AG20443 (cell line): Measurements from ENCODE around the gene NR2C1.

ENCODE experiments used
- DNase-seq: peaks from one replicate; pipeline ENCODE4 v3.0.0; 2012; ENCODE audit warnings: low spot score, mixed read lengths

Gene NR2C1

DNA sequence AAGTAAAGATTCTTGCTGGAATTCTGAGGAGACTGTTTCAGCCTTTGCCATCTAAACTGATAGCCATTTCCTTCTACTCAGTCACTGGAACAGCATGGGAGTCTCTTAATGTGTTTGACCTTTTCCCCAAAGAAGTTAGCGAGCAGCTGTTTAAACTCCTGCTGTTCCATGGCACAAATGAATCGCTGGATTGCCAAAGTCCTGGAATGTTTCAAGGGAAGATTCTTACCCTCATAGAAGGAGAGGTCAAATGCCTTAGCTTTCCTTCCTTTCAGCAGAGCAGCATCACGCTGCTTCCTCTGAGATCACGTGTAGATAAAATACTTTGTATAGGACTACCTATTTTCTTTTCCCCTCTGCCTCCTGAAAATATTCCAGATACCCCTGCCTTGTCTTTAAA is 10.5 kb upstream of the NR2C1 start:
- DNase-seq = peak; percentile 51

DNA sequence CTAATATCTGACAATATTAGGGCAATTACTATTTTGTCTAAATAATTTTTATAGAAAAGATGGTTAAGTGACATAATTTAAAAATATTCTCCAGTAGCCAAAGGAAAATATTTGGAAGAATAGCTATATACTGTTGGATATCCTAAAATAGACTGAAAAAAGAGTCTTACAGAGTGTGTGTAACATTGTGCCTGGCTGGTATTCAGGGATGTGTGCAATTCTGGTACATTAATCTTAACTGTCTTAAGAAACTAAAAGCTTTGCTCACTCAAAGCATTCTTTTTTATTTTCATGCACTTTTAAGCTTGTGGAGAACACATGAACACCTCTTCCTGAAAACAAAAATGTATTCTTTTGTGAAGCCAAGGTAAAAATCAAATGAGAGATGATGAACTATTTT is 10.1 kb upstream of the NR2C1 start:
- no peak for DNase-seq

DNA sequence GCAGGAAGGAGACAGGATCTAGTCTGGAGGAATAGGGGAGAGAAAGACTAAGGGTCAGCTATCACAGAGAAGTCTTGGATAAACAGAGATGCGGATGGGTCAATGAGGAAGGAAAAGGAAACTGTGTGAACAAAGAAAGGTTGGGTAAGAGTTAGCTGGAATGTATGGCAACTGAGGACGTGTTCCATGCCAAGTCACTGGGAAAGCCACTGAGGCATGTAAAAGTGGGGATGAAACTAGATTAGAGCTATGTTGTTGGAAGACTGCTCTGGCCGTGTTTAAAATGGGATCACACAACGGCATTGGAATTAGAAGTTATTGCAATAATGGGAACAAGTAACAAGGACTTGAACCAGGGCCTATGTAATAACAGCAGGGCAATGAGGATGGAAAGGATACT is 3.9 kb upstream of the NR2C1 start:
- no peak for DNase-seq

DNA sequence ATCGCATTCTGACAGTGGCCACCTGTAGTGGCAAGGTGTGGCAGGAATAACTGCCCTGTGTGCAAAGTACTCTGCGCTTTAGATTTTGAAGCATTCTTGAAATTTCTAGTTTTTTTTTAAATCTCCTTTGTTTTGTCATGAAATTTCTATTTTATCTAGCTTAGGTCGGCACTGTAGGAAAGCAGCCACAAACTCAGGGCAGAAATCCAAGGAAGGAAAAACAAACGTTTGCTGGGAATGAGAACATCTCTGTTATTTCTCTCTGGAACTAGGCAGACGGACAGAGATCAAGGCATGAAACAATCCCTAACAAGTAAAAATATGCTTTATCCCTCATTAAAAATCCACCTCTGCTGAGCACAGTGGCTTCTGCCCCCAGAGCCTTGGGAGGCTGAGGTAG is 1.3 kb upstream of the NR2C1 start:
- DNase-seq = no peak

DNA sequence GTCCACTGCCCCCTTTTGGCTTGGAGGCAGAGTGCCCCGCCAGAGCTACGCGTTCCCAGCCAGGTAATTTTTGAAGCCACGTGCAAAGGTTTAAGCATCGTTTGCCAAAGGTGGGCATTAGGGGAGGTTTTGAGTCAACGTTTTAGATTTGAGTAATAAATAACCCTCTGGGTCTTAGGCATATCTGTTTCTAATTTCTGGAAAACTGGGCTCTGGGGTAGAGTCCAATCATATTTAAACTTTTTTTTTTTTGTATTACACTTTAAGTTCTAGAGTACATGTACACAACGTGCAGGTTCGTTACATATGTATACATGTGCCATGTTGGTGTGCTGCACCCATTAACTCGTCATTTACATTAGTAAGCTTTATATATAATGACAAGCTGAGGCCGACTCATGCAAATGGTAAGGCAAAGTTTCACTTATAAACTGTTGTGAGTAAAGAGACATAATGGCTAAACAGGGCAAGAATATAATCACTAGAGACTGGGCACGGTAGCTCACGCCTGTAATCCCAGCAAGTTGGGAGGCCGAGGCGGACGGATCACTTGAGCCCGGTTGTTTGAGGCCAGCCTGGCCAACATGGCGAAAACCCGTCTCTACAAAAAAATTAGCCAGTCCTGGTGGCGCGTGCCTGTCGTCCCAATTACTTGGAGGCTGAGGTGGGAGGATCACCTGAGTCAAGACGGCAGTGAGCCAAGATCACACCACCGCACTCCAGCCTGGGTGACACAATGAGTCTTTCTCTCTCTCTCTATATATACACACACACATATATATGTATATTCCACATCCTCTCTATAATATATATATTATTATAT is 491 bp upstream of the NR2C1 start:
- DNase-seq = no peak

DNA sequence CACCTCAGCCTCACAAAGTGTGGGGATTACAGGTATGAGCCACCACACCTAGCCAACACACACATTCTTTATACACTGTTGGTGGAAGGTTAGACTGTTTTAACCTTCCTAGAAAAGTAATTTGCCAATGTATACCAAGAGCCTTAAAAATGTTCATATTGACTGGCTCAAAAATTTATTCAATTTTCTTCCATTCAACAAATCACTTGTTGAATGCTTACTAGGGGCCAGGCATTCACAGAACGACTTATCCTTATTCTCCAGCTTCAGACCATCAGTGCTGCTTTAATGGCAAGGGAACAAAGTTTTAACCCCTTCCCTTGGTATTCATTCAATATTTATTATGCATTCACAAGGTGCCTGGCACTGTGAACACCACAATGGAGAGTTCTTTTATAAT is 3.0 kb downstream of the NR2C1 start:
- no peak for DNase-seq

DNA sequence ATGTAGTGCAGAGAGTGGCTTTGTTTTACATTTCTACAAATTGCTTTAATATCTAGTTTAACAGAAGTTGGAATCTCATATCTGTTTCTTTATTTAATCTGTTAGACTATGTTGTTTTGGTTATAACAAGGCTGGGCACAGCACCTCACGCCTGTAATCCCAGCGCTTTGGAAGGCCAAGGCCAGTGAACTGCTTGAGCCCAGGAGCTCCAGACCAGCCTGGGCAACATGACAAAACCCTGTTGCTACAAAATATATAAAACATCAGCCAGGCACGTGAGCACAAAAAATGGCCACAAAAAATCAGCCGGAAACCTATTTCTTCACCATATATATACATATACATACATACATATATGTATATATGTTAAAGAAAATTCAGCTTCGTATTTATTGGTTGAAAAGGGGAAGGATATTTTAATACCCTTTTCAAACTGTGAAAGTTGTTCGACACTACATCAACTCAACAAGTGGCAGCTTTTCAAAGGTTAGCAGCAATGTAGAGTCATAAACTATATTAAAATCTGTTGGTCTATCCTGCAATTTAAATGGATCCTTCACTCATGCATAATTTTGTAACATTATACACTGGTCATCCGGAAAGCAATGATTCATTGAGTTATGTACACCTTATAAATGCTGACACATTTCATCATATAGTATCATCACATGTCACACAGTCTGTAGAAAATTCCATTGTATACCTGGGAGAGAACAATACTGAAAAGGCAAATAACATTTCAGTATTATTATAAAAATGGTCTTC is 7.1 kb downstream of the NR2C1 start:
- no peak for DNase-seq

DNA sequence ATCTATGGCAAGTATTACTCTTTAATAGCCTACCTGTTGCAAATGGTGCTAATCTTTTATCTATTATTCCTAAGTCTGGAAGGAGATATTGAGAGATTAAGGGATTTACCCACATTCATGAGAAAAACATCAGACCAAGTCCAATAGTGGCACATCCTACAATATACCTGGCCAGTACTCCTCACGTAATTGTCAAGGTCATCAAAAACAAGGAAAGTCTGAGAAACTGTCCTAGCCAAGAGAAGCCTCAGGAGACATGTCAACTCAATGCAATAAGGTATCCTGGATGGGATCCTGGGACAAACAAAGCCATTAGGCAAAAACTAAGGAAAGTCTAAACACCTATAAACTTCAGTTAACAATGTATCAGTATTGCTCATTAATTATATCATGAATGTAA is 12.5 kb downstream of the NR2C1 start:
- no peak for DNase-seq

DNA sequence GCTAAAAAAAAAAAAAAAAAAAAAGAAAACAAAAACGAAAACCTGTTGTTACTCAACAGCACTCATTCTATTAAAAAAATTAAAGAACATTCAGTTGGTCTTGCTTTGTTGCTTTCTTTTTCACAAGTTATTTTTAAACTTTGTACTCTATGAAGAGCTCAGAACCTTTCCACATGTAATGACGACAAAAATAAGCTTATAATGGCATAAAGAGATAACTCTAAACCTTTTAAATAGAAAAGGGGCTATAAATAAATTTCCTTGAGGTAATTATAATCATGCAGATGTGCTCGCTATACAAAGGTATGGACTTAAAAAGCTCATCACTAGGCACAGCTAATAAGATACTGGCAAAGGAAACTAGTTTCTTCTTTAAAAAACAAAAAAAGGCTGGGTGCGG is 13.4 kb downstream of the NR2C1 start:
- DNase-seq = no peak

DNA sequence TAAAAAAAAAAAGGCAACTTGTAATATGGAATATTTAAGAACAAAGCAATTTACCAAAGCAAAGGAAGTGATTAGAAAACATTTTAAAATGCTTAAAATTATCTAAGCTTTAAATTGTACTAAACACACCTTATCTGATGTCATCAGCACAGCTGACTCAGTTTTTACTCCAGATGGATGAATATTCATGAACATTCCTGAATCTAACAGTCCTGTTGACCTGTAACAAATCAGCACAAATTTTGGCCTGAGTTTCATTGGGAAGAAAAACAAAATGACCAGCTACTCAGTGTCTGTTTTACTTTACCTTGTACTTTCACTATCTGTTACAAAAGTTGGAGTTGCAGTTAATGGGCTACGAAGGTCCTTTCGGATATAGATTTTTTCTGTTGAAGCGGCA is 16.0 kb downstream of the NR2C1 start:
- DNase-seq = no peak

DNA sequence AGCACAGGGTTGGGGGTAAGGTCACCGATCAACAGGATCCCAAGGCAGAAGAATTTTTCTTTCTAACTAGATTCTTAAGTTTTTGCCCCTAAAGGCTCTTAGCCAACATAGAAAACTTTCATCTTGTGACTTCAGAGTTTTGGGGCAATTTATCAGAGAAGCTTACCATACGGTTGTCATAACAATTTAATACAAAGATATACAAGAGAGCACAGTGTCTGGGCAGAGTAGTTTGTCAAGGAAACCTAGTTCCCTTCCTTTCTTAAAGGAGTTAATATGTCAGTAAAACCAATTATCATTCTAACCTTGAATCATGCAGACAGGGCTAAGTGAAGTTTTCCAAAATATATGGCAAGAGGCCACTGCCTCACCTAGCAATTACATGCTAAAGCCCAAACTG is 18.4 kb downstream of the NR2C1 start:
- no peak for DNase-seq

DNA sequence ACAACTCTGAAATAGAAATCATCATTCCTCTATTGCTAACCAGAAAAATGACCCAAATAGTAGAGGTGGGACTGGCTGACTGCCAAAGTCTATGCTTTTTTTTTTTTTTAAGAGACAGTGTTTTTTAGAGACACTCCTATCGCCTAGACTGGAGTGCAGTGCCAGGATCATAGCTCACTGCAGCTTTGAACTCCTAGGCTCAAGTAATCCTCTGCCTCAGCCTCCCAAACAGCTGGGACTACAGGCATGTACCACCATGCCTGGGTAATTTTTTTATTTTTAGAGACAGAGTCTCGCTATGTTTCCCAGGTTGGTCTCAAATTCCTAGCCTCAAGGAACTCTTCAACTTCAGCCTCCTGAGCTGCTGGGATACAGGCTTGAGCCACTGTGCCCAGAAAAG is 19.2 kb downstream of the NR2C1 start:
- DNase-seq = no peak

DNA sequence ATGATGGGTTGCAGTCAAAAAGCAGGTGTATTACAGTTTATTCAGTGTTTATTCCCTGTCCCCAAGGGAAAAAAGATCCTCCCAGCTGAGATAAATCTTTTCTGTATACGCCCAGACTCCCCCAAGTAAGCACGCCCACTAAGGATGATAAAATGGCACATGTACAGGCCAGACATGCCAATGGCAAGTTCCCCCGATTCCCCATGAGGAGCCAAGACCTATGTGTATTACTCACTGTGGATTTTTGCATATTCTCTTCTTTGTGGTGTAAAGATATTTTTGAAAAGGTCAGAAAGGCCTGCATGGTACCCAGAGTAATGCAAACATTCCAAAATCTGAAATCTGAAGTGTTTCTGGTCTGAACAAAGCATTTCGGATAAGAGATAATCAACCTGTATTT is 22.2 kb downstream of the NR2C1 start:
- no peak for DNase-seq

DNA sequence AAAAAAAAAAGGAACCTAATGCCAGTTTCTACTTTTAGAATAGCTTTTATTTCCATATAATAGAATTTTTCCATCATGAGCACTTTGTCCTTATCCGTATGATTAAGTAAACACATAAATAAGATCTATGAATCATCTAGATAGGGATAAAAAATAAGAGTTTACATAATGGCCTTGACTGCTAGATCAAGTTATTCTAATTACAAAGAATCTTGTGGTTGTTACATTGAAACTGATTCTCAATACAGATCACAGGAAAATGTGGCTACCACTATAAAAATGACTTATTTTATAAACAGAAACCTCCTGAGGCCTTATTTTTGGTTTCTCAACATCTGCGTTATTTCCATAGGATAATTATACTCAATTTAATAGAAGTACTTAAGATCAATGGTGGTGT is 35.5 kb downstream of the NR2C1 start:
- DNase-seq = no peak

DNA sequence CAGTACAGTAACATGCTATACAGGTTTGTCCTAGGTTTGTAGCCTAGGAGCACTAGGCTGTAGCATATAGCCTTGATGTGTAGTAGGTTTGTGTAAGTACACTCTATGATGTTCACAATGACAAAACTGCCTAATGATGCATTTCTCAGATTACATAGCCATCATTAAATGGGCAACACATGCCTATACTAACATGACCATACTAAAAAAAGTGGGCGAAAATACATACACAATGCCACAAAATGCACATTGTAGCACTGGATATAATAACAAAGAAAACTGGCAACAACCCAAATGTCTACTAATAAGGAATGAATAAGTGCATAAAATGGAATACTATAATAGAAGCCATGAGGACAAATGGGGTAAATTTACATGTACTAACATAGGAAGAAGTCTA is 38.7 kb downstream of the NR2C1 start:
- no peak for DNase-seq

DNA sequence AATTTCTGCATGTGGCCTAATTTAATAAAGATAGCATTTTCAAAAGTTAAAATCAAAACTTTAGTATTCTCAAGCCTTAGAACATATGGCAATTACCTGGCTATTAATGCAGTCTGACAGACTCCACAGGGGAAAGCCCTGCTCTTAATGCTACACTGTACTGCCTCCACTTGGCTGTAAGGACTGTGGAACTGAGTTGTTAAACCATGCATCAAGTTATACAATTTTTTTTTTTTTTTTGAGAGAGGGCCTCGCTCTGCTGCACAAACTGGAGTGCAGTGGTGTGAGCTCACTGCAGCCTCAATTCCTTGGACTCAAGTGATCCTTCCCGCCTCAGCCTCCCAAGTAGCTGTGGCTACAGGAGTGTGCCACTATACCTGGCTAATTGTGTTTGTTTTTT is 50.9 kb downstream of the NR2C1 start:
- DNase-seq = no peak

DNA sequence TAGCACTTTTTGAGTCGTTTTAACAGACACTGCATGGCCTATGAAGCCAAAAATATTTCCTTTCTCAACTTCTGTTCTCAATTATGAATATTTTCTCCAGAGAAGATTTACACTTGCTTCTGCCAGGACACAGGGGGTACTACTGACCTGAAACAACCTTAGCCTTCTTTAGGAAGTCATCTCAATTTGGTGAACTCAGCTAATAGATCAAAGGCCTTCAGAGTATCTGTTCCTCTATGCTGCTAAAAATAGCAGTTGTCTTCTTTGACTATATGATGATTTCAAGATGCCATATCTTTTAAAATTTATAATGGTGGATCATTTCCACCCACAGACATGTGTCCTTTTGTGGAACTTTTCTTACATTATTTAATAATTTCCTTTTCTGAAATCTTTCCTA is 55.9 kb downstream of the NR2C1 start:
- DNase-seq = no peak

DNA sequence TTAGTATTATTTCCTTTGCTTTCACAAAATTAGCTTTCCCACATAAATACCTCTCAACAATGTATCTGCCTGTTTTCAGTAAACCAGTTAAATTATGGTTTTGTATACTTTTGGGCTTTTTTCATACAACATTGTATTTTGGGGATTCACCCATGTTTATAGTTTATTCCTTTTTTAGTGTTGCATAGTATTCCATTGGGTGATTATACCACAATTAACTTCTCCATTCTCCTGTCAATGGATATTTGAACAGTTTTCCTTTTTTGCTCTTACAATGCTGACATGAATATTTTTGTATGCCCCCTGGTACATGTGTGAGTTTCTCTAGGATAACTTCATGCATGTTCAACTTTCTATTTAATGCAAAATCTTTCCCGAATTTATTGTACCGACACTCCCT is 57.3 kb downstream of the NR2C1 start:
- DNase-seq = no peak

DNA sequence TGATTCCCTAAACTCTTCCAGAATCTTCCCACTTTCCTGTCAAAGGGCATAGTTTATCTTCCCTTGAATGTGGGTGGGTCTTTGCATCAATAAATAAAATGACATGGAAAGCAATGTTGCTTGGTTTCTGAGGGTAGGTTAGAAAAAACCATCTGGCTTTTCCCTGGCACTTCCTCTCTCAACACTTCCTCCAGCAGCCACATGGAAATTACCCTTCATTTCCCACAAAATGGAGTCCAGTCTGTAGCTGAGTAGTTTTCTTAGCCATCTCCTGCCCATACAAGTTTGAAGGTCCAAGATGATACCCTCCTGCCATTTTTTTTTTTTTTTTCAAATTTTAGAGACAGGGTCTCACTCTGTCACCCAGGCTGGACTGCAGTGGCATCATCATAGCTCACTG is 58.9 kb downstream of the NR2C1 start:
- DNase-seq = no peak

DNA sequence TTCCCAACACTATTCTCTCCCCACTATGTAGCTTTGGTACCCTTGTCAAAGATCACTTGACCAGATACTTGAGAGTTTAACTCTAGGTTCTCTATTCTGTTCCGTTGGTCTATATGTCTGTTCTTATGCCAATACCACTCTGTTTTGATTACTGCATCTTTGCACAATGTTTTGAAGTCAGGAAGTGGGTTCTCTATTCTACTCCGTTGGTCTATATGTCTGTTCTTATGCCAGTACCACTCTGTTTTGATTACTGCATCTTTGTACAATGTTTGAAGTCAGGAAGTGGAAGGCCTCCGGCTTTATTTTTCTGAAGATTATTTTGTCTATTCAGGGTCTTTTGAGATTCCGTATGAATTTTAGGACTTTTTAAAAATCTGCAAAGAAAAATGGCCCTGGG is 67.2 kb downstream of the NR2C1 start:
- DNase-seq = no peak

DNA sequence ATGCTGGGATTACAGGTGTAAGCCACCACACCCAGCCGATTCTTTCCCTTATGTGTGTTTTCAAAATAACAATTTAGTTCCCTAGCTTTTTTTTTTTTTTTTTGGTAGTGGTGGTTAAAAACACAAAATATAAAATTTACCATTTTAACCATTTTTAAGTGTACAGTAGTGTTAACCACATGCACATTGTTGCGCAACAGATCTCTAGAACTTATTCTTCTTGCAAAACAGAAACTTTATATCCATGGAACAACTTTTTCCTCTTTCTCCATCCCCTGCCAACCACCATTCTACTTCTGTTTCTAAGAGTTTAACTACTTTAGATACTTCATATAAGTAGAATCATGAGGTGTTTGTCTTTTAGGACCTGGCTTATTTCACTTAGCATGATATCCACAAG is 68.8 kb downstream of the NR2C1 start:
- DNase-seq = no peak

DNA sequence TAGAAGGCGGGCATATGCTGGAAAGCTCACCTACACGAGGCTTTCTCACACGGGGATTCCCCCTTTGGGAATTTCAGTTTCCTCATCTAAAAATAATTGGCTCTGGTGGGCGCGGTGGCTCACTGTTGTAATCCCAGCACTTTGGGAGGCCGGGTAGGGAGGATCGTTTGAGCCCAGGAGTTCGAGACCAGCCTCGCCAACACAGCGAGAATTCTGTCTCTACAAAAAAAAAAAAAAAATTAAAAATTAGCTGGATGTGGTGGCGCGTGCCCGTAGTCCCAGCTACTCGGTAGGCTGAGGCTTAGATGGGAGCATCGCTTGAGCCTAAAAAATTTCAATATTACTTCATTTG is 69.5 kb downstream of the NR2C1 start:
- DNase-seq = no peak

DNA sequence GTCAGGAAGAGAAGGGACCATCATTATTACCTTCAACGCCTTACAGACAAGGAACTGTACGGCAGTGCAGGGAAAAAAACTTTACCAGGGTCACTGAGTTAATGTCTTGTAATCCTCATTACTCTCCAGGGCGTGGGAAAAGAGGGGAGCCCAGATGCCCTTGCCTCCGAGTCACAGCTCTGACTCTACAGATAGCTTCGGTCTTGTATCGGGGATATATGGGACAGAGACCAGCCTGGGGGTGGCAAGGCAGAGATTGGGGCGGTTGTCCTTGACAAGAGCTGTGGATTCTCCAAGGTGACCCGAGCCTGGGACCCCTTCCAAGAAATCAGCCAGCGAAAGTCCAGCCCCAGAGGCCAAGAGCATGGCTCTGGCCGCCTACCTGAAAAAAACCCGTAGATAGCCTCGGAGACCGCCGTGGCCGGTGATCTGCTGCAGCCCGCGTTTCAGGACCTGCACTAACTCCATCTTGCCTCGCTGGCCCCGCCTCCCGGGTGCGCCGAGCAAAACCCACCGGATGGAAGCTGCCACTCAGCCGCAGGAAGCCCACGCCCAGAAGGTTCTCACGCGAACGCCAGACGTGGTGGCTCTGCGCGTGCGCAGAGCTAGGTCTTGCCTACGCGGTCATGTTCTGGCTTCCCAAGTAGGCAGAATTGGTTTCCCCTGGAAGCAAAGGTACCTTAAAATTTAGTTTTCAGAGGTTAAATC is 70.1 kb downstream of the NR2C1 start, which contains the start of gene NDUFA12:
TSS of gene NDUFA12 (minus strand) at position 485 of the 708 bp plus-strand sequence. CDS start at position 468, 17 bp downstream.
- peak; percentile 98 for DNase-seq
